SU-DHL-6 (cell line): ENCODE results near the gene C8A.

Experiments used
- H2AFZ ChIP-seq: fragments of 200-600 bp; sonication (generic); 2 replicates; pipeline ENCODE4 v1.6.1; 2014; ENCODE audit warnings: low read depth, mild to moderate bottlenecking, moderate library complexity, mixed read lengths, antibody characterized with exemption, low read length; ENCODE audit not compliant: severe bottlenecking
- H3F3A ChIP-seq: fragments of 200-600 bp; shearing (Covaris generic); 2 replicates; pipeline ENCODE4 v1.6.0; 2016; ENCODE audit warnings: antibody characterized with exemption, mild to moderate bottlenecking; ENCODE audit not compliant: insufficient read depth
- H3K27ac ChIP-seq: fragments of 200-600 bp; sonication (generic); 2 replicates; pipeline ENCODE4 v1.5.1; 2016; ENCODE audit warnings: low read depth, mild to moderate bottlenecking, low read length, moderate library complexity, mixed read lengths
- H3K27me3 ChIP-seq: fragments of 200-600 bp; sonication (generic), shearing (Covaris generic); 2 replicates; pipeline ENCODE4 v1.6.0; 2014; ENCODE audit warnings: mild to moderate bottlenecking, low read length
- H3K36me3 ChIP-seq: fragments of 200-600 bp; sonication (generic); 2 replicates; pipeline ENCODE4 v1.6.1; 2014; ENCODE audit warnings: mild to moderate bottlenecking, low read length, mixed read lengths
- H3K4me2 ChIP-seq: fragments of 300-600, 200-600 bp; shearing (Covaris generic), sonication (generic); 2 replicates; pipeline ENCODE4 v1.6.0; 2014; ENCODE audit warnings: low read length, low read depth, mild to moderate bottlenecking; ENCODE audit not compliant: poor library complexity, severe bottlenecking
- H3K4me3 ChIP-seq: fragments of 200-600 bp; sonication (generic); 2 replicates; pipeline ENCODE4 v1.5.1; 2014; ENCODE audit warnings: antibody characterized with exemption, low read length, mild to moderate bottlenecking, mixed read lengths; ENCODE audit not compliant: insufficient read depth, poor library complexity, severe bottlenecking
- H3K79me2 ChIP-seq: fragments of 200-600 bp; sonication (generic); 2 replicates; pipeline ENCODE4 v1.6.1; 2014; ENCODE audit warnings: mild to moderate bottlenecking, low read length, moderate library complexity; ENCODE audit not compliant: insufficient read depth
- H3K9ac ChIP-seq: fragments of 200-600 bp; sonication (generic); 2 replicates; pipeline ENCODE4 v1.7.0; 2014; ENCODE audit warnings: mild to moderate bottlenecking, low read length
- H3K9me2 ChIP-seq: fragments of 200-600 bp; sonication (generic); replicated peaks from 2 replicates; pipeline ENCODE4 v1.6.1; 2014; ENCODE audit warnings: low read length; ENCODE audit not compliant: insufficient read depth
- H3K9me3 ChIP-seq: fragments of 200-600 bp; sonication (generic); 2 replicates; pipeline ENCODE4 v1.6.1; 2014; ENCODE audit warnings: low read length, mixed read lengths; ENCODE audit not compliant: insufficient read depth
- H4K20me1 ChIP-seq: fragments of 200-600 bp; sonication (generic); 2 replicates; pipeline ENCODE4 v1.6.1; 2014; ENCODE audit warnings: low read depth, mild to moderate bottlenecking, antibody characterized with exemption, low read length, moderate library complexity, mixed read lengths
- EZH2phosphoT487 ChIP-seq: fragments of 200-600 bp; sonication (generic), shearing (Covaris generic); conservative IDR thresholded peaks from 2 replicates; pipeline ENCODE4 v1.6.1; 2018; ENCODE audit warnings: mild to moderate bottlenecking, antibody characterized with exemption, low read length, moderate library complexity, mixed read lengths
- TF ChIP-seq, protein P1 (sequence below): fragments of 200-600 bp; sonication (generic); IDR thresholded peaks from one replicate; pipeline ENCODE4 v1.5.1; 2017; ENCODE audit warnings: antibody characterized with exemption, mild to moderate bottlenecking, low read length, moderate library complexity; ENCODE audit not compliant: insufficient read depth, poor library complexity, severe bottlenecking

Gene C8A

DNA sequence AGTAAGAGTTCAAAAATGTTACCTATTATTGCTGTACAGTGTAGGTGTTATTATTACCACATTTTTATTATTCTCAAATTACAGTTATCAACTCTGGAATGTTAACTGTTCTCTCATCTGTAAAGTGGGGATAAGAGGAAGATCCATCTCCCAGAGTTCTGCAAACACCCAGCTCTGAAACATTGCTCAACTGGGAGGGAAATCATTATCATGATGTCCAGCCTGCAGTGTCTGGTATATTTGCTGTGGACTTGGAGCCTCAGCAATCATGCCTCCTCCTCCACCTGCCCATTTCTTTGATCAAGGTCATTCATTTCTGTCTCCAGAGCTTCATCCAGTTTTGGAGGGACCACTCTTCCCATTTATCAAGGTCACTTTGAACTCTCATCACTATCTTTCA lies 39.4 kb downstream of the C8A start:
- no peaks in the 10 kb centered on the region for H3K79me2 ChIP-seq
- no peaks in the 10 kb centered on the region for H3K27me3 ChIP-seq

DNA sequence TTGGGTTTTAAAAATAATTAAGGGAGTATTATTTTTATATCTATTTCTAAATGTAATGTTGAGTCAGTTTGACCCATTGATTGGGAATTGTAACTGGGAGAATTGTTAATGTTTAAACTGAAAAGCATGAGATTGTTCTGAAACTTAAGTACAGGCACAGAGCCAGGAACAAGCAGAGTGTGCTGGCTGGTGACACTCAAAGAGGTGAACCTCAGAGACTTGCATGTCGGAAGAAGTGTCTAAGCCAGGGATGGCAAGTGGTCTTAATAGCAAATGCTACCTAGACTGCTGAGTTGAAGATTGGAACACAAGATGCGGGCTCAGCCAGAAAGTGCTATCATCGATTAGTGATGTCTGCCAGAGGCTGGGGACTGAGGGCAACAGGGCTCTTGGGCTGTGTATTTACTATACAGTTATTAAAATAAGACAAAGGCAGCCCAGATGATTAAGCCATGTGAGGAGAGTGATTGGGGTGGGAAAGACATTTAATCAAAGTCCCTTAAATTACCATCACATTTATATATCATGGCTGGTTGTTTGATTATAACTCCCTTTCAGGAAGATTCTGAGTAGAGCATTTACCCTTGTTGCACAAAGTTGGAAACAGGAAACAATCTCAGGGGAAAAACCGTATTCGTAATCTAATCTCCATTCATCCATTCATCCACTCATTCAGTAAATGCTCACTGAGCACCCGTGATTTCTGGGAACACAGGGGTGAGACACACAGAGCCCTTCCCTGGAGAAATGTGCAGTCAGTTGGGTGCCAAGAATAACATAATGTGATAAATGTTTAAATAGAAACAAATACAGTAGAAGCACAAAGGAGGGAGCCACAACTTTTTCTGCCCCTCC lies 42.8 kb downstream of the C8A start:
- Histone ChIP-seq H3K9me2 (no peaks in the 10 kb centered on the region), H3K9me3 (no peaks in the 10 kb centered on the region), H3K4me2 (no peak overlapping the region), H3K79me2 (no peaks in the 10 kb centered on the region), H3K4me3 (no peak overlapping the region), H3K27ac (no peak overlapping the region), H3K36me3 (no peaks in the 10 kb centered on the region), H2AFZ (no peak overlapping the region), H3K27me3 (no peaks in the 10 kb centered on the region), H3K9ac (no peak overlapping the region), H4K20me1 (no peaks in the 10 kb centered on the region), H3F3A (no peaks in the 10 kb centered on the region)
- TF ChIP-seq, protein P1, sequence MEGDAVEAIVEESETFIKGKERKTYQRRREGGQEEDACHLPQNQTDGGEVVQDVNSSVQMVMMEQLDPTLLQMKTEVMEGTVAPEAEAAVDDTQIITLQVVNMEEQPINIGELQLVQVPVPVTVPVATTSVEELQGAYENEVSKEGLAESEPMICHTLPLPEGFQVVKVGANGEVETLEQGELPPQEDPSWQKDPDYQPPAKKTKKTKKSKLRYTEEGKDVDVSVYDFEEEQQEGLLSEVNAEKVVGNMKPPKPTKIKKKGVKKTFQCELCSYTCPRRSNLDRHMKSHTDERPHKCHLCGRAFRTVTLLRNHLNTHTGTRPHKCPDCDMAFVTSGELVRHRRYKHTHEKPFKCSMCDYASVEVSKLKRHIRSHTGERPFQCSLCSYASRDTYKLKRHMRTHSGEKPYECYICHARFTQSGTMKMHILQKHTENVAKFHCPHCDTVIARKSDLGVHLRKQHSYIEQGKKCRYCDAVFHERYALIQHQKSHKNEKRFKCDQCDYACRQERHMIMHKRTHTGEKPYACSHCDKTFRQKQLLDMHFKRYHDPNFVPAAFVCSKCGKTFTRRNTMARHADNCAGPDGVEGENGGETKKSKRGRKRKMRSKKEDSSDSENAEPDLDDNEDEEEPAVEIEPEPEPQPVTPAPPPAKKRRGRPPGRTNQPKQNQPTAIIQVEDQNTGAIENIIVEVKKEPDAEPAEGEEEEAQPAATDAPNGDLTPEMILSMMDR: no peak
- TF ChIP-seq EZH2phosphoT487: no peak

More for the DNA sequence above, 39.4 kb downstream of the C8A start:
- no peaks in the 10 kb centered on the region for H3K9me3 ChIP-seq
- H3K36me3 ChIP-seq: no peaks in the 10 kb centered on the region
- H3K9me2 ChIP-seq: no peaks in the 10 kb centered on the region
- TF ChIP-seq, protein P1: no peak
- no peak for TF ChIP-seq EZH2phosphoT487
- H3K4me2 ChIP-seq: no peak overlapping the region
- no peak overlapping the region for H3K27ac ChIP-seq
- no peaks in the 10 kb centered on the region for H4K20me1 ChIP-seq
- no peak overlapping the region for H3K4me3 ChIP-seq
- no peak overlapping the region for H2AFZ ChIP-seq
- no peak overlapping the region for H3K9ac ChIP-seq
- no peaks in the 10 kb centered on the region for H3F3A ChIP-seq

DNA sequence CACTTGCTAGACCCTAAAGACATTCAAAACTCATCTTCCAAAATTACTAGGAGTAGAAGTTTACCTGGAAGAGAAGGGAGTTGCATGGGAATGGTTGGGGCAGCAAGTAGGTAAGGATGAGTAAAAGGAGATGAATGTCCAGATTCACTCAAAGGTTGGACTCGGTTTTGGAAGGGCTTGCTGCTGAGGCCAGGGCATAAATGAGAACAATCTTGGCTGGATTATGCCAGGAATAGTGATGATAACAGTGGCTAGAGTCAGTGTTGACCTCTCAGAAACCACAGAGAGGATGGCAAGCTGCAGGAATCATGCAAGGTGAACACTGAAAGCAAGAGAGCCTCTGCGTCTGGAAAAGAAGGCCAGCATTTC lies 43.4 kb downstream of the C8A start:
- Histone ChIP-seq H3F3A (no peaks in the 10 kb centered on the region), H3K27ac (no peak overlapping the region), H2AFZ (no peak overlapping the region), H3K4me2 (no peak overlapping the region), H3K27me3 (no peaks in the 10 kb centered on the region), H3K9me3 (no peaks in the 10 kb centered on the region), H3K9ac (no peak overlapping the region), H3K79me2 (no peaks in the 10 kb centered on the region), H3K36me3 (no peaks in the 10 kb centered on the region), H3K9me2 (no peaks in the 10 kb centered on the region), H4K20me1 (no peaks in the 10 kb centered on the region), H3K4me3 (no peak overlapping the region)
- TF ChIP-seq, protein P1: no peak
- no peak for TF ChIP-seq EZH2phosphoT487
